OCI-LY1 (cell line): ENCODE measurements around the gene ANAPC13.

ENCODE experiments used
- H2AFZ ChIP-seq: fragments of 200-600 bp; sonication (generic), shearing (Covaris generic); 2 replicates; pipeline ENCODE4 v1.6.0; 2014; ENCODE audit warnings: antibody characterized with exemption, mild to moderate bottlenecking, low read length
- H3F3A ChIP-seq: fragments of 200-600 bp; sonication (generic), shearing (Covaris generic); 2 replicates; pipeline ENCODE4 v1.6.0; 2014; ENCODE audit warnings: mild to moderate bottlenecking, antibody characterized with exemption, low read length, moderate library complexity; ENCODE audit not compliant: insufficient read depth
- H3K27ac ChIP-seq: fragments of 200-600 bp; sonication (generic); 2 replicates; pipeline ENCODE4 v1.5.1; 2014; ENCODE audit warnings: low read length, mixed run types, mild to moderate bottlenecking, low read depth; ENCODE audit not compliant: poor library complexity, severe bottlenecking
- H3K27me3 ChIP-seq: fragments of 200-600 bp; sonication (generic); 2 replicates; pipeline ENCODE4 v1.6.0; 2014; ENCODE audit warnings: antibody characterized with exemption, mild to moderate bottlenecking, low read length, moderate library complexity; ENCODE audit not compliant: insufficient read depth
- H3K36me3 ChIP-seq: fragments of 200-600 bp; sonication (generic); 2 replicates; pipeline ENCODE4 v1.6.1; 2014; ENCODE audit warnings: mild to moderate bottlenecking, antibody characterized with exemption, low read length, moderate library complexity, mixed read lengths; ENCODE audit not compliant: insufficient read depth
- H3K4me1 ChIP-seq: fragments of 200-600 bp; sonication (generic); 2 replicates; pipeline ENCODE4 v1.5.1; 2014; ENCODE audit warnings: mild to moderate bottlenecking, low read length, moderate library complexity; ENCODE audit not compliant: insufficient read depth, severe bottlenecking
- H3K4me2 ChIP-seq: fragments of 200-600 bp; sonication (generic), shearing (Covaris generic); 2 replicates; pipeline ENCODE4 v1.6.1; 2014; ENCODE audit warnings: low read length
- H3K4me3 ChIP-seq: fragments of 200-600 bp; sonication (generic); 2 replicates; pipeline ENCODE4 v1.5.1; 2014; ENCODE audit warnings: low read length, low read depth, mild to moderate bottlenecking, mixed read lengths; ENCODE audit not compliant: poor library complexity, severe bottlenecking
- H3K79me2 ChIP-seq: fragments of 200-600 bp; shearing (Covaris generic); 2 replicates; pipeline ENCODE4 v1.6.1; 2016; ENCODE audit warnings: mixed run types, low read length, mixed read lengths; ENCODE audit not compliant: insufficient read depth
- H3K9ac ChIP-seq: fragments of 200-600 bp; sonication (generic), shearing (Covaris generic); 2 replicates; pipeline ENCODE4 v1.6.1; 2014; ENCODE audit warnings: mild to moderate bottlenecking, low read length, mixed read lengths
- H3K9me2 ChIP-seq: fragments of 200-600 bp; sonication (generic), shearing (Covaris generic); 2 replicates; pipeline ENCODE4 v1.6.1; 2014; ENCODE audit warnings: low read depth, mild to moderate bottlenecking, low read length, mixed read lengths
- H3K9me3 ChIP-seq: fragments of 200-600 bp; shearing (Covaris generic); 2 replicates; pipeline ENCODE4 v1.6.1; 2014; ENCODE audit warnings: low read length, mixed read lengths
- H4K20me1 ChIP-seq: fragments of 200-600 bp; sonication (generic), shearing (Covaris generic); 2 replicates; pipeline ENCODE4 v1.6.0; 2016; ENCODE audit warnings: mild to moderate bottlenecking, low read length; ENCODE audit not compliant: insufficient read depth
- CTCF ChIP-seq: fragments of 200-600 bp; sonication (generic), shearing (Covaris generic); IDR thresholded peaks from 2 replicates; pipeline ENCODE4 v1.5.1; 2017; ENCODE audit warnings: mild to moderate bottlenecking, antibody characterized with exemption, low read length, moderate library complexity, mixed read lengths
- EZH2 ChIP-seq: fragments of 200-600 bp; sonication (generic), shearing (Covaris generic); IDR thresholded peaks from 2 replicates; pipeline ENCODE4 v1.8.0; 2017; ENCODE audit warnings: borderline replicate concordance, mixed run types, mild to moderate bottlenecking, antibody characterized with exemption, low read length, moderate library complexity, mixed read lengths

ANAPC13 gene

GRCh38 chr3:134462331-134462941 is 23.3 kb downstream of the ANAPC13 start:
- Histone ChIP-seq H3K9me2 (no peaks in the 10 kb centered on the region), H4K20me1 (no peaks in the 10 kb centered on the region), H3K4me1 (no peaks in the 10 kb centered on the region), H2AFZ (no peak overlapping the region), H3K36me3 (no peaks in the 10 kb centered on the region), H3K79me2 (no peaks in the 10 kb centered on the region), H3K4me3 (no peak overlapping the region), H3K27me3 (no peaks in the 10 kb centered on the region; the same call in 1 of the 2 replicates), H3K9me3 (no peaks in the 10 kb centered on the region), H3K9ac (no peak overlapping the region), H3K27ac (no peak overlapping the region), H3K4me2 (no peak overlapping the region), H3F3A (no peaks in the 10 kb centered on the region)
- TF ChIP-seq CTCF (no peak), EZH2 (no peak)

GRCh38 chr3:134460965-134461364 is 24.8 kb downstream of the ANAPC13 start:
- H3K4me2 ChIP-seq, result no peak overlapping the region

GRCh38 chr3:134459562-134459961 is 26.2 kb downstream of the ANAPC13 start:
- Histone ChIP-seq H3K4me1 (no peaks in the 10 kb centered on the region), H3K27ac (no peak overlapping the region), H3K9me2 (no peaks in the 10 kb centered on the region), H3K4me3 (no peak overlapping the region), H3K79me2 (no peaks in the 10 kb centered on the region), H3K9me3 (no peaks in the 10 kb centered on the region), H3K36me3 (no peaks in the 10 kb centered on the region), H3K9ac (no peak overlapping the region), H2AFZ (no peak overlapping the region), H3F3A (no peaks in the 10 kb centered on the region), H3K4me2 (no peak overlapping the region), H3K27me3 (no peaks in the 10 kb centered on the region; the same call in 1 of the 2 replicates), H4K20me1 (no peaks in the 10 kb centered on the region)
- TF ChIP-seq EZH2, result no peak
- no peak for TF ChIP-seq CTCF

More at GRCh38 chr3:134460965-134461364, 24.8 kb downstream of the ANAPC13 start:
- H3K79me2 ChIP-seq, result no peaks in the 10 kb centered on the region
- H2AFZ ChIP-seq, result no peak overlapping the region
- no peak overlapping the region for H3K4me3 ChIP-seq
- TF ChIP-seq EZH2, result no peak
- no peak for TF ChIP-seq CTCF
- H4K20me1 ChIP-seq, result no peaks in the 10 kb centered on the region
- H3F3A ChIP-seq, result no peaks in the 10 kb centered on the region
- H3K27ac ChIP-seq, result no peak overlapping the region
- H3K9me2 ChIP-seq, result no peaks in the 10 kb centered on the region
- no peak overlapping the region for H3K9ac ChIP-seq
- H3K9me3 ChIP-seq, result no peaks in the 10 kb centered on the region
- H3K4me1 ChIP-seq, result no peaks in the 10 kb centered on the region
- no peaks in the 10 kb centered on the region for H3K36me3 ChIP-seq
- no peaks in the 10 kb centered on the region; the same call in 1 of the 2 replicates for H3K27me3 ChIP-seq
